Transverse colon (tissue), 4 donors: Measurements from ENCODE around the gene TOMM40L. TPM values are rescaled to one million over a fixed set of nuclear protein-coding genes. Genes with fewer than 3 reads are reported as not detected.

Source experiments
- DNase-seq: peaks from one replicate; pipeline ENCODE4 v3.0.0-alpha.2; 2019
- H3K27ac ChIP-seq, 4 donors: fragments of 200-600 bp; sonication (generic); 2 replicates each; pipeline ENCODE4 v1.5.1; 2016 to 2018; ENCODE audit warnings: inconsistent platforms in 4 of 4
- H3K27me3 ChIP-seq: fragments of 200-600 bp; sonication (generic); 2 replicates; pipeline ENCODE4 v1.5.1; 2017; ENCODE audit warnings: inconsistent platforms
- H3K36me3 ChIP-seq, 4 donors: fragments of 200-600 bp; sonication (generic); 2 replicates each; pipeline ENCODE4 v1.5.1; 2017 to 2019; ENCODE audit warnings: inconsistent platforms in 4 of 4
- H3K4me1 ChIP-seq, 4 donors: fragments of 200-600 bp; sonication (generic); 2 replicates each; pipeline ENCODE4 v1.5.1; 2017 to 2020; ENCODE audit warnings: inconsistent platforms in 4 of 4
- H3K4me3 ChIP-seq, 4 donors: fragments of 200-600 bp; sonication (generic); 1 replicate in 1 of 4; 2 replicates in 3 of 4; pipeline versions ENCODE4 v1.5.1 to v1.6.1; 2017 to 2019; ENCODE audit warnings: inconsistent platforms in 4 of 4
- H3K9me3 ChIP-seq, 2 donors: fragments of 200-600 bp; sonication (generic); 2 replicates each; pipeline ENCODE4 v1.5.1; 2017 to 2019; ENCODE audit warnings: inconsistent platforms in 2 of 2
- EP300 ChIP-seq: sonication (generic); formaldehyde crosslinking; IDR thresholded peaks from one replicate; pipeline ENCODE4 v1.6.1; 2017; ENCODE audit warnings: antibody characterized with exemption, low read depth
- POLR2A ChIP-seq: fragments of 450-650 bp; IDR thresholded peaks from one replicate; pipeline ENCODE4 v1.6.1; 2016; ENCODE audit warnings: antibody characterized with exemption, mild to moderate bottlenecking, moderate library complexity
- POLR2AphosphoS5 ChIP-seq, 3 donors: sonication (generic); formaldehyde crosslinking; IDR thresholded peaks; one replicate each; pipeline ENCODE4 v1.6.1; 2016; ENCODE audit warnings: antibody characterized with exemption in 3 of 3
- WGBS, 2 donors: methylation state at CpG; one replicate each; pipeline ENCODE4 v1.1.5; 2018; ENCODE audit warnings: low coverage in 1 of 2; 5-methylcytosine and 5-hydroxymethylcytosine counted together
- in situ Hi-C, 4 donors: fragments of 200-750 bp; cut with MboI; loops; one replicate each; pipeline versions ENCODE4 v1.15.0 to v1.15.1; 2017; ENCODE audit warnings: low sequenced_read_pairs in 3 of 4, low pct_ligation_motif_present in 1 of 4, low pct_unique_long_range_greater_than_20kb in 1 of 4
- intact Hi-C: fragments of 100-400 bp; cut with DNase I; formaldehyde crosslinking; loops from one replicate; pipeline ENCODE4 v1.15.1; 2023; ENCODE audit warnings: low total_unique reads
- total RNA-seq, 4 donors: library from RNA; depleted of rRNA; stranded (reverse); fragments of >200 nt; gene quantifications; one replicate each; pipeline ENCODE4 v1.1.0, GENCODE V29; 2016
- TF ChIP-seq, protein P1 (sequence below), 5 experiments: fragments of 200-600 bp in 3 of 5; fragments of 450-650 bp in 2 of 5; sonication (generic) in 3 of 5; IDR thresholded peaks; 1 replicate in 2 of 5; 2 replicates in 3 of 5; pipeline ENCODE4 v1.5.1; 2016 to 2017; ENCODE audit warnings: antibody characterized with exemption in 5 of 5, inconsistent platforms in 3 of 5, mild to moderate bottlenecking in 2 of 5, moderate library complexity in 1 of 5

The TOMM40L gene
- total RNA-seq, 4 donors from 2014 or later = 5.8 to 21.4 (median 12.6) TPM

DNA sequence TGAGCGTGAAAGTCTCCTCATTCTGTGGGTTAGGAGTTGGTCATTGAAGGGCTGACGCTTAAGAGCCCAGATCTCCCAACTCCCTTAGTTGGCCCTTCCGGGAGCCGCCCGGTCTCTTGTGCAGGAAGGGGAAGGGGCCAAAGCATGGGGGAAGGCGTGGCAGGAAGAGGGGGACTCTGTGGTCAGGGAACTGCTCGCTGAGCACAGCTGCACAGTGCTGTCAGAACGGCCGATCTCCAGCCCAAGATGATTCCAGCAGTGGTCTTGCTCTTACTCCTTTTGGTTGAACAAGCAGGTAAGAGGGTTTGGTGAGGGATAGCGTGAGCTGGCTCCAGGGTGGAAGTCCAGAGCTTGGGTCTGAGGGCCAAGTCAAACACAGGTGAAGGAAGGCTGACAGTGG is 10.8 kb upstream of the TOMM40L start, which contains the start of gene FCER1G:
TSS of gene FCER1G (plus strand) at position 220 of the 400 bp plus-strand sequence. CDS start at position 247, 27 bp downstream.
- Histone ChIP-seq H3K9me3 (no peaks in the 10 kb centered on the region), H3K4me1 (peaks cover 0 to 3% (median 1%) of the 10 kb centered on the region in 4 donors), H3K4me3 (peak within 1 kb of the TSS in 2 of 4 donors; percentile 4 to 36), H3K27me3 (no peaks in the 10 kb centered on the region), H3K27ac (peak within 1 kb of the TSS; percentile 41 to 74 (median 48)), H3K36me3 (peaks cover 0 to 46% (median 23%) of the 10 kb centered on the region in 4 donors)
- WGBS, 2 donors = 67 to 83% methylated on average over 6 to 10 of the region's 10 CpGs
- intact Hi-C loops = no loop called here
- in situ Hi-C loops = loop anchor here in 1 of 4 donors (25.0 kb wide), 1 partner anchor 172 kb away; no protein-coding TSS in a partner anchor
- peak; percentile 50 for DNase-seq
- TF ChIP-seq, protein P1, sequence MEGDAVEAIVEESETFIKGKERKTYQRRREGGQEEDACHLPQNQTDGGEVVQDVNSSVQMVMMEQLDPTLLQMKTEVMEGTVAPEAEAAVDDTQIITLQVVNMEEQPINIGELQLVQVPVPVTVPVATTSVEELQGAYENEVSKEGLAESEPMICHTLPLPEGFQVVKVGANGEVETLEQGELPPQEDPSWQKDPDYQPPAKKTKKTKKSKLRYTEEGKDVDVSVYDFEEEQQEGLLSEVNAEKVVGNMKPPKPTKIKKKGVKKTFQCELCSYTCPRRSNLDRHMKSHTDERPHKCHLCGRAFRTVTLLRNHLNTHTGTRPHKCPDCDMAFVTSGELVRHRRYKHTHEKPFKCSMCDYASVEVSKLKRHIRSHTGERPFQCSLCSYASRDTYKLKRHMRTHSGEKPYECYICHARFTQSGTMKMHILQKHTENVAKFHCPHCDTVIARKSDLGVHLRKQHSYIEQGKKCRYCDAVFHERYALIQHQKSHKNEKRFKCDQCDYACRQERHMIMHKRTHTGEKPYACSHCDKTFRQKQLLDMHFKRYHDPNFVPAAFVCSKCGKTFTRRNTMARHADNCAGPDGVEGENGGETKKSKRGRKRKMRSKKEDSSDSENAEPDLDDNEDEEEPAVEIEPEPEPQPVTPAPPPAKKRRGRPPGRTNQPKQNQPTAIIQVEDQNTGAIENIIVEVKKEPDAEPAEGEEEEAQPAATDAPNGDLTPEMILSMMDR (IDR thresholded peaks at IDR 0.05) = no peak
- TF ChIP-seq EP300 (no peak), POLR2AphosphoS5 (IDR thresholded peaks at IDR 0.05) (peak; percentile 21 to 79 (median 49)), POLR2A (peak; percentile 50)

DNA sequence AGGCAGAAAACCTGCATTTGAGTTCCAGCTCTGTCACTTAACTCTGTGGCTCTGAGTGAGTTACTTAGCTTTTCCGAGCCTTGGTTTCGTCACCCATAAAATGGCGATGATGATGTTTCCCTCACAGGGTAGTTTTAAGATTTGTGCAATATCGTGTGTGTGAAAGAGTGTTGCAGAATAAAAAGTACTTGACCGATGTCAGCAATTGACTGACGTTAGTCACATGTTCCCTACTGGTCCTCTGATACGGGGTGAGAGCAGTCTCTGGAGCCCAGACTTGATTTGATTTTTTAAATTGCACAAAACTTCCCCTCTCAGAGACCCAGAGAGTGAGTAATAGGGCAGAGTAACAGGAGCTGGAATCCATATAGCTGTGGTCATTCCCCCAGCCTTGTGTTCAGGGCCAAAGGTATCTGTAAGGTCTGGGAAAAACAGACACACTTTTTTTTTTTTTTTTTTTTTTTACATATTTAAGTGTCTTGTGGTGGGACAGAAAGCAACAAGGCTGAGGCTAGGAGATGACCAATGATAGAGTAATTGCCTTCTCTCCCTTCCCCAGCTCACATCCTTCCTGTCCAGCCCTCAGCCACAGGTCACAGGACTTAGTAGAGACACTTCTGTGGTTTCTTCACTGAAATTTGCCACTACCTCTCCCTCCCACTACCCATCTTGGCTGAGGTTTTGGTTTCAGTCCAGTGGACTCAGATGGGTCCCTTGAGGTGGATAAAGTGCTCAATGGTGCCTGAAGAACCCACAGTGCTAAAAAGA is 8.7 kb upstream of the TOMM40L start:
- peak overlapping the region; percentile 61 to 74 (median 68) for H3K27ac ChIP-seq
- intact Hi-C loops = no loop called here
- H3K4me1 ChIP-seq = peaks cover 0 to 3% (median 0%) of the 10 kb centered on the region in 4 donors
- TF ChIP-seq POLR2AphosphoS5 (IDR thresholded peaks at IDR 0.05) (peak in 1 of 3 donors; percentile 17), POLR2A (no peak)
- no peaks in the 10 kb centered on the region for H3K27me3 ChIP-seq
- H3K4me3 ChIP-seq = peak overlapping the region in 1 of 4 donors; percentile 36
- WGBS, 2 donors = 56 to 58% methylated on average over 5 to 7 of the region's 7 CpGs
- peaks cover 0 to 26% (median 13%) of the 10 kb centered on the region in 4 donors for H3K36me3 ChIP-seq
- no peaks in the 10 kb centered on the region for H3K9me3 ChIP-seq
- in situ Hi-C loops = loop anchor here in 1 of 4 donors (25.0 kb wide), 1 partner anchor 170 kb away; no protein-coding TSS in a partner anchor
- no peak for DNase-seq

DNA sequence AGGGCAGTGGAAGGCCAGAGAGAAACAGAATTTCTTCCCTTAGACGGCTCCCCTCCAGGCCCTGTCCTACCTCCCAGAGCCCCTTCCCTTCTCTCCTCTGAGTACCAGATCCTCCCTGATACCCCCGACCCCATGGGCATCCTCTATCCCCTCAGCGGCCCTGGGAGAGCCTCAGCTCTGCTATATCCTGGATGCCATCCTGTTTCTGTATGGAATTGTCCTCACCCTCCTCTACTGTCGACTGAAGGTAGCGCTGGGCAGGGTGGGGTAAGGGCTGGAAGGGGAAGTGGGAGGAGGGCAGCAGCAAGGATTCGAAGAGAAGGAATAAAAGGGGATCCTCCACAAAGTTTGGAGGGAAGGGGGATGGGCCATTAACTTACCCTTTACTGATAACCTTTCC is 8.0 kb upstream of the TOMM40L start:
- DNase-seq = no peak
- H3K9me3 ChIP-seq = no peaks in the 10 kb centered on the region
- intact Hi-C loops = no loop called here
- H3K27me3 ChIP-seq = no peaks in the 10 kb centered on the region
- peaks cover 0 to 3% (median 0%) of the 10 kb centered on the region in 4 donors for H3K4me1 ChIP-seq
- WGBS, 2 donors = 58 to 80% methylated on average over 4 to 6 of the region's 6 CpGs
- no peak for TF ChIP-seq POLR2A
- TF ChIP-seq, protein P1 (IDR thresholded peaks at IDR 0.05) = no peak
- TF ChIP-seq EP300 = no peak
- no peak for TF ChIP-seq POLR2AphosphoS5 (IDR thresholded peaks at IDR 0.05)
- peak overlapping the region; percentile 29 to 74 (median 68) for H3K27ac ChIP-seq
- peaks cover 0 to 19% (median 9%) of the 10 kb centered on the region in 4 donors for H3K36me3 ChIP-seq
- peak overlapping the region in 1 of 4 donors; percentile 14 for H3K4me3 ChIP-seq
- in situ Hi-C loops = loop anchor here in 1 of 4 donors (25.0 kb wide), 1 partner anchor 169 kb away; no protein-coding TSS in a partner anchor

DNA sequence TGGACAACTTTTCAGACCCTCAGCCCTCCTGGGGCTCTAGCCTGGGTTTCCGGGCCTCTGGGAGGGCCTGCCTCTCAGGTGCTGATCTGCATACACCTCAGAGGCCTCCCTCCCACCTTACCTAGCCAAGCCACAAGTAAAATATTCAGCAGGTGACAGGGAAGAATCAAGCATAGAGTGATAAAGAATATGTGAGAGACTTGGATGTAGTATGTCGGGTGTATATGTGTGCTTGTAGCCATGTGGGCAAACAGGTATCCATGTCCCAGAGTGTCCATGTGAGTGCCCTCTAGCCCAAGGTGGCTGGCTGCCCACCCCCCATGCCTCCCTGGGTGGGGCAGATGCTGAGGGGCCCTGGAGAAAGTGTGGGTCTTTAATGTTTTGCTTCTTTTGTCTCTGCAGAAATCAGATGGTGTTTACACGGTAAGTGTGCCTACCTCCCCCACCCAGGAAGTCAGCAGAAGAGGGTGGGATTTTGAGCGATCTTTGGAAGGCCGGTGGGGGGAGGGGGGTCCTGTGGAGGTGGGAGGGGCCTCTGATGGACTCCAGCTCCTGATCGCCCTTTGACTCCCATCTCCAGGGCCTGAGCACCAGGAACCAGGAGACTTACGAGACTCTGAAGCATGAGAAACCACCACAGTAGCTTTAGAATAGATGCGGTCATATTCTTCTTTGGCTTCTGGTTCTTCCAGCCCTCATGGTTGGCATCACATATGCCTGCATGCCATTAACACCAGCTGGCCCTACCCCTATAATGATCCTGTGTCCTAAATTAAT is 7.4 kb upstream of the TOMM40L start:
- intact Hi-C loops = no loop called here
- H3K36me3 ChIP-seq = peaks cover 0 to 12% (median 6%) of the 10 kb centered on the region in 4 donors
- H3K9me3 ChIP-seq = no peaks in the 10 kb centered on the region
- TF ChIP-seq, protein P1 (IDR thresholded peaks at IDR 0.05) = no peak
- no peak for TF ChIP-seq POLR2AphosphoS5 (IDR thresholded peaks at IDR 0.05)
- TF ChIP-seq POLR2A = no peak
- no peak for TF ChIP-seq EP300
- in situ Hi-C loops = loop anchor here in 1 of 4 donors (25.0 kb wide), 1 partner anchor 169 kb away; no protein-coding TSS in a partner anchor
- H3K4me3 ChIP-seq = no peak overlapping the region
- peak overlapping the region in 2 of 4 donors; percentile 8 to 66 for H3K27ac ChIP-seq
- H3K4me1 ChIP-seq = peaks cover 0 to 3% (median 0%) of the 10 kb centered on the region in 4 donors
- DNase-seq = no peak
- no peaks in the 10 kb centered on the region for H3K27me3 ChIP-seq
- WGBS, 2 donors = 72% methylated on average over 8 of the region's 8 CpGs; no CpG with 5 or more reads in 1 of the 2 donors
